ENCODE measurements around the gene ZRANB3.
"Not testable (repeated sequence)": the region's sequence is repeated elsewhere in the genome, so short reads cannot be mapped to it uniquely, and the experiment has no call there.

The ZRANB3 gene

DNA sequence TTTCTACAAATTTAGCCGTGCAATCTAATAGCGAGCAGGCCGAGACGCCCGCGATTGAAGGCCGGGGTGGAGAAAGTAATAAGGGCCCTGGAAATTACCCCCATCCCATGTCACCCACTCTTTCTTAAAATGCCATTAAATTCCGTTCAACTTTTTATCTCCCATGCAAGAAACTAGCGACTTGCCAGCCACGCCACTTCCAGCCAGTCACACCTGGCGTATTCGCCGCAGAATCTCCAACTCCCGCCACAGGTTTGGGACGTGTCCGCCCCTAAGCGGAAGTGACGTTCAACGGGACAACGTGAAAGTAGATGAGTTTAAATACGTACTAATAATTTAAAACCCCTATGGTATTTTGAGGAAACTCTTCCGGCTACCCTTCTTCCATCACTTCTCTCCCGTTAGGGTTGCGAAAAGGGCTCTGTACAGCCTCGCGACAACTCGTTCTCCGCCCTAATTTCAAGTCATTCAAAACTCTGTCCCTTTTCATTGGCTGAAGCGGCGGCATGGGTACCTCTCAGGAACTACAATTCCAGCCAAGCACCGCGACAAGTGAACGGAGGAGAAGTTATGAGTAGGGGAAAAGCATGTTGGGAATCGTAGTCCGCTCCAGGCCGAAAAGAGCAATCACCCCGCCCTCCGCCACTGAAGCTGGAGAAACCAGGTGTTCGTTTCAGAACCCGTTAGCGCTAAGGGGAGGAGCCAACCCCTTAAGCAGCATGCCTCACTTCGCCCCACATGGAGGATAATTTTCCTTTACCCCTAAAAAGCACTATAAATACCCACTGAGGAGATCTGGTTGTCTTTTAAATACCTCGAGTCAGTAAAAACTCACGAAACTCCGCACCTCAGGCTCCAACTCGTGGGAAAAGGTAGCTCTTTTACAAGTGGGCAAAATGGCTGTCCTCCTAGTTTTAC, at the start of gene ZRANB3:
ZRANB3 (minus strand) TSS at position 906 of the 918 bp plus-strand sequence.
- DNase-seq: peak; percentile 94

GRCh38 chr2:135573620-135574019, 42.6 kb upstream of the ZRANB3 start:
- no peak for DNase-seq

GRCh38 chr2:135570884-135571283, 39.9 kb upstream of the ZRANB3 start:
- DNase-seq: no peak

- DNase-seq: no peak
Measured at GRCh38 chr2:135563793-135564192, 32.8 kb upstream of the ZRANB3 start.

- no peak for DNase-seq
Measured at GRCh38 chr2:135561925-135562324, 30.9 kb upstream of the ZRANB3 start.

GRCh38 chr2:135557530-135557929, 26.5 kb upstream of the ZRANB3 start:
- no peak for DNase-seq

DNA sequence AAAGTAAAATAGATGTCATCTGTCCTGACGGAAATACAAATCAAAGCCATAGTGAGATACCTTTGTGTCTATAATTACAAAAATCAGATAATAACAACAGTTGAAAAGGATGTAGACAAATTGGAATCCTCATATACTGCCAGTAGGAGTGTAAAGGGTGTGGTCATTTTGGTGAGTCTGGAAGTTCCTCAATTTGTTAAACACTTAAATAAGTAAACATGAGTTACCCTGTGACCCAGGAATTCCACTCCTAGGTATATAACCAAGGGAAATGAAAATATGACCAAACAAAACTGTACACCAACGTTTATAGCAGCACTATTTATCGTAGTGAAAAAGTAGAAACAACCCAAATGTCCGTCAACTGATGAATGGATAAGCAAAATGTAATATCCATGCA, 24.3 kb upstream of the ZRANB3 start:
- DNase-seq: no peak

GRCh38 chr2:135552887-135553286, 21.9 kb upstream of the ZRANB3 start:
- DNase-seq: no peak

- no peak for DNase-seq
Measured at GRCh38 chr2:135551356-135551755, 20.3 kb upstream of the ZRANB3 start.

- DNase-seq: no peak
Measured at GRCh38 chr2:135547311-135547710, 16.3 kb upstream of the ZRANB3 start.

- no peak for DNase-seq
Measured at GRCh38 chr2:135546436-135546835, 15.4 kb upstream of the ZRANB3 start.

- DNase-seq: not testable (repeated sequence)
Measured at GRCh38 chr2:135533545-135533944, 2.5 kb upstream of the ZRANB3 start.

GRCh38 chr2:135532581-135532980, 1.6 kb upstream of the ZRANB3 start:
- no peak for DNase-seq

GRCh38 chr2:135531231-135532197, 496 bp upstream of the ZRANB3 start, which contains the start of gene R3HDM1:
R3HDM1 (plus strand) TSS chr2:135531484; CDS start chr2:135604846, 73,362 bp downstream.
- DNase-seq: peak; percentile 99

DNA sequence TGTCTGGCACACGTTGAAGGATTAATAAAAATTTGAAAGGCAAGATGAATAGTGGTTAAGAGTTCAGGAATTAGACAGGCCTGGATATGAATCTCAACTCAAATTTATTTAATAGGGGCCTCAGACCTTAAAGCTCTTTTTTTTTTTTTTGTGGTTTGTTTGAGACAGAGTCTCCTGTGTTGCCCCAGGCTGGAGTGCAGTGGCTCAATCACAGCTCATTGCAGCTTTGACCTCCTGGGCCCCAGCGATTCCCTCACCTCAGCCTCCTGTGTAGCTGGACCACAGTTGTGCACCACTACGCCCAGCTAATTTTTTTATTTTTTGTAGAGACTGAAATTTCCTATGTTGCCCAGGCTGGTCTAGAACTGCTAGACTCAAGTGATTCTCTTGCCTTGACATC, 3.0 kb downstream of the ZRANB3 start:
- DNase-seq: no peak

DNA sequence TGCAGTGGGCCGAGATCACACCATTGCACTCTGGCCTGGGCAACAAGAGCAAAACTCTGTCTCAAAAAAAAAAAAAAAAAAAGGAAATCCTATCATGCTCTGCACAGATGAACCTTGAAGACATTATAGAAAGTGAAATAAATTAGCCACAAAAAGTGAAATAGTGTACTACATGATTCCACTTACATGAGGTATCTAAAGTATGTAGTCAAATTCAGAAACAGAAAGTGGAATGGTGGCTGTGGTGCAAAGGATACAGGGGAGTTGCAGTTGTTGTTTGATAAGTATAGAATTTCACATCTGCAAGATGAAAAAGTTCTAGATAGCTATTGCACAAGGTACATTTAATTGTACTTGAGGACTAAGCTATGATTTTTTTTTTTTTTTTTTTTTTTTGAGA, 5.2 kb downstream of the ZRANB3 start:
- DNase-seq: no peak

GRCh38 chr2:135512099-135512498, 18.9 kb downstream of the ZRANB3 start:
- DNase-seq: no peak

DNA sequence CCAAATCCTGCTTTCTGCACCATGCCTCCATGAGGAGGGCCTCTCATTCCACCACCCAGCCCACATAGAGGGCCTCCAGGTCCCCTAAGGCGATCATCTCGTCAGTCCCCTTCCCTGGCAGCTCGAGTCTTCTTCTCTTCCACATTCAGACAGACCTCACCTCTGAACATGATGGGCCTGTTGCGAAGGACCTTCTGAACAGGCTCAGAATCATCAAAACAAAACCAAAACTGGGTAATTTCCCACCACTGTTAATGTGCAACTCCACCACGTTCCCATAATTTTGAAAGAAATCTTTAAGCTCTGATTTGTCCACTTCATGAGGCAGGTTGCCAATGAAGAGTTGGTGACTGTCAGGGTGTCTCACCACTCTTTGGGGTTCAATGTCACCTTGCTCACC, 20.4 kb downstream of the ZRANB3 start:
- no peak for DNase-seq

- DNase-seq: no peak
Measured at GRCh38 chr2:135504811-135505210, 26.2 kb downstream of the ZRANB3 start.

- DNase-seq: not testable (repeated sequence)
Measured at GRCh38 chr2:135498588-135498987, 32.4 kb downstream of the ZRANB3 start.

DNA sequence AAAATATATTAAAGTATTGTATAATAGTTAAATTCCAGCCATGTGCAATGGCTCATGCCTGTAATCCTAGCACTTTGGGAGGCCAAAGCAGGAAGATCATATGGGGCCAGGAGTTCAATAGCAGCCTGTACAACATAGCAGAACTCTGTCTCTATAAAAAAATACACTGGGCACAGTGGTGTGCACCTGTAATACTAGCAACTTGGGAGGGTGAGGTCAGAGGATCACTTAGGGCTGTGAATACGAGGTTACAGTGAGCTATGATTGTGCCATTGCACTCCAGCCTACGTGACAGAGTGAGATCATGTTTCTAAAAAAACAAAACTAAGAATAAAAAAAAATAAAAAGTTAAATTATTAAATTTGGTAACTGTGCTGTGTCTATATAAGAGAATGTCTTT, 36.1 kb downstream of the ZRANB3 start:
- no peak for DNase-seq

GRCh38 chr2:135494503-135494902, 36.5 kb downstream of the ZRANB3 start:
- no peak for DNase-seq

- DNase-seq: no peak
Measured at GRCh38 chr2:135490376-135490775, 40.6 kb downstream of the ZRANB3 start.

Measured in NCI-H1092 (cell line).